ENCODE data around the gene NUP98. TPM values are rescaled to one million over a fixed set of nuclear protein-coding genes. Genes with fewer than 3 reads are reported as not detected.
"Not testable (repeated sequence)": the region's sequence is repeated elsewhere in the genome, so short reads cannot be mapped to it uniquely, and the experiment has no call there.

Gene NUP98
- total and polyA plus RNA-seq, 4 donors: 16.3 to 78.6 (median 45.3) TPM

DNA sequence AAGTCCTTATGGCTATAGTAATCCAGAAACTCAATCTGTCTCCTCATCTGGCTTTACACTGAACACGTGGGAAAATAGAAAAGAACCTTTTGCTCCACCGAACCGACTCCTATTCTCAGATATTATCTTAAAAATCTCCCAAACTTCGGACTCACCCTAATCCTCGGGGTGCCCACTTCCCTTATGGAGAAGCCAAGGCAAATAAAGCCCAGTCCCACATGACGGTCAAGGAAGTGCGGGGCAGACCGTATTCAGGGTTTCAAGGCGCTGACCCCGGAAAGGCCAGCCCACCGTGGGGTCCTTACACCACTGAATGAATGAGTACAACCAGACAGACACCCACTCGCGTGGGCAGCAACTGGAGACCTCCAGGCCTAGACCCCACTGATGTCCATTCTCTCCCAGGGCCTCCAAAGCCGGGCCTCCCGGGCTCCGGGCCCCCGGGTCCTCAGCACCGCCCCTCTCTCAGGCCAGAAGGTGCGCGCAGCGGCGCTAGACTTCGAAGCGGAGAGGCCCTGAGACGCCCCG is 489 bp downstream of the NUP98 start:
- ATAC-seq (ENCODE audit: low FRiP score): peak; percentile 63
- intact Hi-C loops (cut with DNase I): loop anchor here (2.0 kb wide), 1 partner anchor 44 kb away; the partner anchor contains the start of gene RHOG (in 2 of the 2)
- Histone ChIP-seq H3K27ac (ENCODE audit: low read depth in 1 of 2, low read length in 2 of 2) (peak overlapping the region; percentile 64 to 95), H3K4me1 (ENCODE audit: control insufficient read depth in 1 of 2, insufficient read depth in 2 of 2, low read length in 2 of 2) (no peaks in the 10 kb centered on the region), H3K27me3 (ENCODE audit: control insufficient read depth in 1 of 2, insufficient read depth in 2 of 2, low read length in 1 of 2) (no peaks in the 10 kb centered on the region), H3K36me3 (ENCODE audit: control insufficient read depth in 1 of 2, insufficient read depth in 2 of 2, low read length in 1 of 2) (peaks cover 0 to 1% of the 10 kb centered on the region in 2 donors), H3K4me3 (ENCODE audit: low read length in 2 of 2) (peak overlapping the region; percentile 92 to 93), H3K9me3 (ENCODE audit: control insufficient read depth, low read length) (no peaks in the 10 kb centered on the region)
- DNase-seq: no peak
- WGBS, 2 donors: 0% methylated on average over 20 to 26 of the region's 26 CpGs

DNA sequence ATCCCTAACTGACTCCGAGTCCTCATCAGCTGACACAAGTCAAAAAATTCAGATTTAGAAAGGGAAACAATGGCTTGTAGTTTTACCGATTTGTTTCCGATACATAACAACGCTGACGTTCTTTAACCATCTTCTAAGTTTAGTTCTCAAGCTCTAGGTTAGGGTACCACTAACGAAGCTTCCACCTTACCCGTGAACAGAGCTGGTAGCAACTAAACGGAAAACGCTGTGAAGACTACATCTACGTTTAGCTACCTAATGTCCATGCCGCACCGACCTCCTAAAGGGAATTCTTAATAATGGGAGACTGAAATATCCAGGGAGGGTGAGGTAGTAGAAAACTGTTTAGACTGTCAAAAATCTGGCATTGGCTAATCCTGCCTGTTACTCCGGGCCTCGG is 1.0 kb downstream of the NUP98 start:
- 6 to 10% methylated on average over 14 of the region's 14 CpGs for WGBS, 2 donors
- intact Hi-C loops (cut with DNase I): loop anchor here (2.0 kb wide), 1 partner anchor 44 kb away; the partner anchor contains the start of gene RHOG (in 2 of the 2)
- H3K27ac ChIP-seq (ENCODE audit: low read depth in 1 of 2, low read length in 2 of 2): peak overlapping the region in 1 of 2 donors; percentile 41
- no peaks in the 10 kb centered on the region for H3K9me3 ChIP-seq (ENCODE audit: control insufficient read depth, low read length)
- H3K4me3 ChIP-seq (ENCODE audit: low read length in 2 of 2): peak overlapping the region; percentile 92 to 93
- H3K4me1 ChIP-seq (ENCODE audit: control insufficient read depth in 1 of 2, insufficient read depth in 2 of 2, low read length in 2 of 2): no peaks in the 10 kb centered on the region
- peaks cover 0 to 1% of the 10 kb centered on the region in 2 donors for H3K36me3 ChIP-seq (ENCODE audit: control insufficient read depth in 1 of 2, insufficient read depth in 2 of 2, low read length in 1 of 2)
- H3K27me3 ChIP-seq (ENCODE audit: control insufficient read depth in 1 of 2, insufficient read depth in 2 of 2, low read length in 1 of 2): no peaks in the 10 kb centered on the region
- ATAC-seq (ENCODE audit: low FRiP score) (no peak), DNase-seq (peak in 1 of 2 donors; percentile 12)

DNA sequence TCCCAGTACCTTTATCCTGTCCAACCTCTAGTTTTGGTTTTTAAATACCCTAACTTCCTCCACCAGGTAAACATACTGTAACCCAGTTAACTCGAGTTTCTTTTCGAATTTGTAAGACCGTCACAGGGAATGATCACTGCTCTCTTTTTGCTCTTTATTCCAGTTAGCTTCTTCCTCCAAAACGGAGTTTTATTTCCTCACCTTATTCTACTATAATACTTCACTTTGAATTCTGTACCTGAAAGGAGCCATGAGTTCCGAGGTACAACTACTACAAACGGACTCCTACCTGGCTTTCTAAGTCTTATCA is 1.4 kb downstream of the NUP98 start:
- intact Hi-C loops (cut with DNase I): loop anchor here (2.0 kb wide), 1 partner anchor 45 kb away; the partner anchor contains the start of gene RHOG (in 2 of the 2)
- DNase-seq (no peak), ATAC-seq (ENCODE audit: low FRiP score) (no peak)
- Histone ChIP-seq H3K4me3 (ENCODE audit: low read length in 2 of 2) (peak overlapping the region; percentile 92 to 93), H3K27ac (ENCODE audit: low read depth in 1 of 2, low read length in 2 of 2) (no peak overlapping the region), H3K4me1 (ENCODE audit: control insufficient read depth in 1 of 2, insufficient read depth in 2 of 2, low read length in 2 of 2) (no peaks in the 10 kb centered on the region), H3K27me3 (ENCODE audit: control insufficient read depth in 1 of 2, insufficient read depth in 2 of 2, low read length in 1 of 2) (no peaks in the 10 kb centered on the region), H3K36me3 (ENCODE audit: control insufficient read depth in 1 of 2, insufficient read depth in 2 of 2, low read length in 1 of 2) (peaks cover 0 to 1% of the 10 kb centered on the region in 2 donors), H3K9me3 (ENCODE audit: control insufficient read depth, low read length) (no peaks in the 10 kb centered on the region)
- 36 to 40% methylated on average over 6 of the region's 6 CpGs for WGBS, 2 donors

DNA sequence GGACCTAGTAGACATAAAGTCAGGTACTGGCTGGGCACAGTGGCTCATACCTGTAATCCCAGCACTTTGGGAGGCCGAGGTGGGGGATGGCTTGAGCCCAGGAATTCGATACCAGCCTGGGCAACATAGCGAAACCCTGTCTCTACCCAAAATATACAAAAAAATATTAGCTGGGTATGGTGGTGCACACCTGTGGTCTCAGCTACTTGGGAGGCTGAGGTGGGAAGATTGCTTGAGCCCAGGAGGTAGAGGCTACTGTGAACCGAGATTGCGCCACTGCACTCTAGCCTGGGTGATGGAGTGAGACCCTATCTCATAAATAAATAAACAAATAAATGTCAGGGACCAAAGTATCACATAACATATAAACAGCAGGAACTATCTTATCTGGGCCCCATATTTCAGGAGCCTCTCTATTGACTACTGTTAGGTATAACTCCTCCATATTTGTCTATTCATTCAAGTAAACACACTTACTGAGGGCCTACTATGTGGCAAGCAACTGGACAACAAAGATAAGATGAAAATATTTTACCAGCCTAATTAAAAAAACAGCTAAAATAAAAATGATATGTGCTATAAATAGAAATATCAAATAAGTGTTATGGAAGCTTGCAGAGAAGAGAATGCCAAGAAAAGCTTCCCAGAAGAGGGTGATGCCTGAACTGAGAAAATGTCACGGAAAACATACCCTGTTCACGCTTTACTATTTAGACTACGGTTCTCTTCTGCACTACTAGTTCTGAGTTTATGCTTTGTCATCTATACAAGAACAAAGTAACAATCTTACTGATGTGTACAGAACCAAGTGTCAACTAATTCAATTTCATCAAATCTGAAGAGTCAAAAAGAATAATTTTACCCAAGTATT is 2.0 kb downstream of the NUP98 start:
- Histone ChIP-seq H3K27ac (ENCODE audit: low read depth in 1 of 2, low read length in 2 of 2) (no peak overlapping the region), H3K9me3 (ENCODE audit: control insufficient read depth, low read length) (no peaks in the 10 kb centered on the region), H3K4me3 (ENCODE audit: low read length in 2 of 2) (peak overlapping the region in 1 of 2 donors; percentile 93), H3K27me3 (ENCODE audit: control insufficient read depth in 1 of 2, insufficient read depth in 2 of 2, low read length in 1 of 2) (no peaks in the 10 kb centered on the region), H3K4me1 (ENCODE audit: control insufficient read depth in 1 of 2, insufficient read depth in 2 of 2, low read length in 2 of 2) (no peaks in the 10 kb centered on the region), H3K36me3 (ENCODE audit: control insufficient read depth in 1 of 2, insufficient read depth in 2 of 2, low read length in 1 of 2) (peaks cover under 1 to 1% of the 10 kb centered on the region in 2 donors)
- DNase-seq (no peak), ATAC-seq (ENCODE audit: low FRiP score) (no peak)
- intact Hi-C loops (cut with DNase I): loop anchor here (2.0 kb wide), 1 partner anchor 45 kb away; the partner anchor contains the start of gene RHOG (in 2 of the 2)
- WGBS, 2 donors: 62% methylated on average over 8 of the region's 8 CpGs

DNA sequence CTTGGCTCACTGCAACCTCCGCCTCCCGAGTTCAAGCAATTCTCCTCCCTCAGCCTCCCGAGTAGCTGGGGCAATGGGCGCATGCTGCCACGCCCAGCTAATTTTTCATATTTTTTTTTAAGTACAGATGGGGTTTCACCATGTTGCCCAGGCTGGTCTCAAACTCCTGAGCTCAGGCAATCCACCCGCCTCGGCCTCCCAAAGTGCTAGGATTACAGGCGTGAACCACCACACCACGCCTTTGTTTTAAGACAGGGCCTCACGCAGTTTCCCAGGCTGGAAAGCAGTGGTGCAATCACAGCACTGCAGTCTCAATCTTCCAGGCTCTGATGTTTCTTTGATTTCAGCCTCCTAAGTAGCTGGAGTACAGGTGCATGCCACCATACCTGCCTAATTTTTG is 3.0 kb downstream of the NUP98 start:
- H3K27ac ChIP-seq (ENCODE audit: low read depth in 1 of 2, low read length in 2 of 2); intact Hi-C loops (cut with DNase I); H3K36me3 ChIP-seq (ENCODE audit: control insufficient read depth in 1 of 2, insufficient read depth in 2 of 2, low read length in 1 of 2); DNase-seq; H3K4me1 ChIP-seq (ENCODE audit: control insufficient read depth in 1 of 2, insufficient read depth in 2 of 2, low read length in 2 of 2); H3K27me3 ChIP-seq (ENCODE audit: control insufficient read depth in 1 of 2, insufficient read depth in 2 of 2, low read length in 1 of 2); ATAC-seq (ENCODE audit: low FRiP score); H3K4me3 ChIP-seq (ENCODE audit: low read length in 2 of 2); H3K9me3 ChIP-seq (ENCODE audit: control insufficient read depth, low read length): not testable (repeated sequence)
- 94 to 96% methylated on average over 10 of the region's 10 CpGs for WGBS, 2 donors

DNA sequence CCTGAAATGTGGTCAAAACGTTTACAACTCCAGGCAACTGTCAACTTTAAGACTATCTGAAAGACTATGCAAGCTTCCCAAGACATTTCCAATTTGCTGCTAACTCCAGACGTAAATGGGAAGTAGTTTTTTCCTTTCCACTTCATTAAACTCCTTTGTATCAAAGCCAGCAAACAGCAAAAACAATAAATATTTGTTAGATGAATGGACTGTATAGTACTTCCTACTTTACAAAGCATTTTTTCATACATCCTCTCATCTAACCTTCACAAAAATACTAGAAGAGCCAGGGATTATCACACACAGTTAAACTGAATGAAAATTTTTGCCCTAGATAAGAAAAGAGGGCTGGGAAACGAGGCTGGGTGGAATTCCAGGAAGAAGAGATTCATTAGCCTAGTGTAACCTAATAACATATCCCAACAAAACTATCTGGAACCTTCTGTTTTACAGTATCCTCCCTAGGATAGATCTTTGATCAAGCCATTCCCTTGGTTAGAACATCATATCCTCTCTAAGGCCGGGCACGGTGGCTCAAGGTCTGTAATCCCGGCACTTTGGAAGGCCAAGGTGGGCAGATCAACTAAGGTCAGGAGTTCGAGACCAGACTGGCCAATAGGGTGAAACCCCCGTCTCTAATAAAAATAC is 10.4 kb downstream of the NUP98 start:
- no peaks in the 10 kb centered on the region for H3K9me3 ChIP-seq (ENCODE audit: control insufficient read depth, low read length)
- H3K36me3 ChIP-seq (ENCODE audit: control insufficient read depth in 1 of 2, insufficient read depth in 2 of 2, low read length in 1 of 2): peaks cover 3 to 7% of the 10 kb centered on the region in 2 donors
- DNase-seq: no peak
- no peaks in the 10 kb centered on the region for H3K27me3 ChIP-seq (ENCODE audit: control insufficient read depth in 1 of 2, insufficient read depth in 2 of 2, low read length in 1 of 2)
- no peak overlapping the region for H3K4me3 ChIP-seq (ENCODE audit: low read length in 2 of 2)
- ATAC-seq (ENCODE audit: low FRiP score): no peak
- H3K27ac ChIP-seq (ENCODE audit: low read depth in 1 of 2, low read length in 2 of 2): no peak overlapping the region
- WGBS, 2 donors: 63 to 65% methylated on average over 8 of the region's 8 CpGs
- intact Hi-C loops (cut with DNase I): no loop called here
- peaks cover 0 to 3% of the 10 kb centered on the region in 2 donors for H3K4me1 ChIP-seq (ENCODE audit: control insufficient read depth in 1 of 2, insufficient read depth in 2 of 2, low read length in 2 of 2)

DNA sequence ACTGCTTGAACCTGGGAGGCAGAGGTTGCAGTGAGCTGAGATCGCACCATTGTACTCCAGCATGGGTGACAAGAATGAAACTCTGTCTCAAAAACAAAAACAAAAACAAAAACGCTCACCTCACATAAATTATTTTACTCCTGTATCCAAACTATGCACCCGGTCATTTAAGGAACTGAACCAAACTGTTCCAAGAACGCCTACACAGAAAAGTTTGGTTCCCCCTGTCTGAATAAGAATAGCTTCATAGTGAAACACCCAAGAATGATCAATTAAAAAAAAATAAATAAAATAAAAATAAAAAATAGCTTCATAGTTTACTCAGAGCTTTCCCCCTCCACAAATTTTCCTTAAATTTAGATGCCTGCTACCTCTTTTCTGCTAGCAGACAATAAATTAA is 13.7 kb downstream of the NUP98 start:
- Histone ChIP-seq H3K4me3 (ENCODE audit: low read length in 2 of 2) (no peak overlapping the region), H3K27ac (ENCODE audit: low read depth in 1 of 2, low read length in 2 of 2) (no peak overlapping the region), H3K36me3 (ENCODE audit: control insufficient read depth in 1 of 2, insufficient read depth in 2 of 2, low read length in 1 of 2) (peaks cover 5 to 6% of the 10 kb centered on the region in 2 donors), H3K27me3 (ENCODE audit: control insufficient read depth in 1 of 2, insufficient read depth in 2 of 2, low read length in 1 of 2) (no peaks in the 10 kb centered on the region), H3K4me1 (ENCODE audit: control insufficient read depth in 1 of 2, insufficient read depth in 2 of 2, low read length in 2 of 2) (peaks cover 0 to 2% of the 10 kb centered on the region in 2 donors), H3K9me3 (ENCODE audit: control insufficient read depth, low read length) (no peaks in the 10 kb centered on the region)
- DNase-seq (no peak), ATAC-seq (ENCODE audit: low FRiP score) (no peak)
- intact Hi-C loops (cut with DNase I): no loop called here
- WGBS, 2 donors: 85 to 86% methylated on average over 4 of the region's 4 CpGs

DNA sequence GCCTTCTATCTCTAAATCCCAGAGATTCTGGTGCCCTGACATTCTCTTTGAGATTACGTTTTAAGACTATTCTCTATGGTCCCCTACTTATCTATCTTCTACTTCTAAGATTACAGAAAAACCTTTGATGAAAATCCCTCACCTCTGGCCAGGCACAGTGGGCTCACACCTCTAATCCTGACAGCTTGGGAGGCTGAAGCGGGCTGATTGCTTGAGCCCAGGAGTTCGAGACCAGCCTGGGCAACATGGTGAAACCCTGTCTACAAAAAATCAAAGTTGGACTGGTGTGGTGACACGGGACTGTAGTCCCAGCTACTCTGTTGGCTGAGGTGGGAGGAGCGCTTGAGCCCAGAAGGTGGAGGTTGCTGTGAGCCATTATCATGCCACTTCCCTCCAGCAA is 14.4 kb downstream of the NUP98 start:
- ATAC-seq (ENCODE audit: low FRiP score) (no peak), DNase-seq (no peak)
- intact Hi-C loops (cut with DNase I): no loop called here
- WGBS, 2 donors: 83 to 89% methylated on average over 5 of the region's 5 CpGs
- Histone ChIP-seq H3K27ac (ENCODE audit: low read depth in 1 of 2, low read length in 2 of 2) (no peak overlapping the region), H3K4me1 (ENCODE audit: control insufficient read depth in 1 of 2, insufficient read depth in 2 of 2, low read length in 2 of 2) (peaks cover 0 to 2% of the 10 kb centered on the region in 2 donors), H3K27me3 (ENCODE audit: control insufficient read depth in 1 of 2, insufficient read depth in 2 of 2, low read length in 1 of 2) (no peaks in the 10 kb centered on the region), H3K36me3 (ENCODE audit: control insufficient read depth in 1 of 2, insufficient read depth in 2 of 2, low read length in 1 of 2) (peaks cover 6 to 10% of the 10 kb centered on the region in 2 donors), H3K4me3 (ENCODE audit: low read length in 2 of 2) (no peak overlapping the region), H3K9me3 (ENCODE audit: control insufficient read depth, low read length) (no peaks in the 10 kb centered on the region)

Measured in aorta (tissue), 5 donors.